Upper lobe of left lung (tissue), 6 donors: ENCODE results near the gene TMEM235. TPM values are rescaled to one million over a fixed set of nuclear protein-coding genes. Genes with fewer than 3 reads are reported as not detected.

Experiments
- ATAC-seq, 2 donors: fragments of 200-7000 bp; cut with Tn5 transposase; one replicate each; pipeline ENCODE4 v1.9.1; 2022; ENCODE audit warnings: mild to moderate bottlenecking in 2 of 2, moderate library complexity in 2 of 2; ENCODE audit not compliant: low FRiP score in 2 of 2
- DNase-seq, 2 donors: peaks; one replicate each; pipeline ENCODE4 v3.0.0-alpha.2; 2019 to 2020
- H3K27ac ChIP-seq, 4 donors: fragments of 200-600 bp; sonication (generic); one replicate each; pipeline ENCODE4 v1.5.1; 2016 to 2019
- H3K27me3 ChIP-seq, 4 donors: fragments of 200-600 bp; sonication (generic); one replicate each; pipeline ENCODE4 v1.5.1; 2017 to 2019
- H3K36me3 ChIP-seq, 4 donors: fragments of 200-600 bp; sonication (generic); one replicate each; pipeline ENCODE4 v1.5.1; 2016 to 2019
- H3K4me1 ChIP-seq, 4 donors: fragments of 200-600 bp; sonication (generic); one replicate each; pipeline ENCODE4 v1.5.1; 2018 to 2019
- H3K4me3 ChIP-seq, 4 donors: fragments of 200-600 bp; sonication (generic); one replicate each; pipeline ENCODE4 v1.5.1; 2017 to 2019; ENCODE audit warnings: mild to moderate bottlenecking in 2 of 4, moderate library complexity in 1 of 4
- H3K9me3 ChIP-seq, 4 donors: fragments of 200-600 bp; sonication (generic); one replicate each; pipeline ENCODE4 v1.5.1; 2018 to 2019
- CTCF ChIP-seq, 6 experiments: fragments of 450-650 bp in 4 of 6; fragments of 200-600 bp in 2 of 6; sonication (generic) in 2 of 6; IDR thresholded peaks; one replicate each; pipeline ENCODE4 v1.5.1; 2016 to 2019; ENCODE audit warnings: antibody characterized with exemption in 6 of 6
- EP300 ChIP-seq, 4 donors: sonication (generic); formaldehyde crosslinking; IDR thresholded peaks; one replicate each; pipeline ENCODE4 v1.5.1; 2017; ENCODE audit warnings: antibody characterized with exemption in 4 of 4, control low read depth in 2 of 4
- POLR2A ChIP-seq, 4 donors: fragments of 450-650 bp; IDR thresholded peaks; one replicate each; pipeline ENCODE4 v1.5.1; 2016 to 2017; ENCODE audit warnings: antibody characterized with exemption in 4 of 4, mild to moderate bottlenecking in 2 of 4
- POLR2AphosphoS5 ChIP-seq, 2 donors: sonication (generic); formaldehyde crosslinking; IDR thresholded peaks; one replicate each; pipeline ENCODE4 v1.5.1; 2017; ENCODE audit warnings: antibody characterized with exemption in 2 of 2
- WGBS, 2 donors: methylation state at CpG; one replicate each; pipeline ENCODE4 v1.1.5; 2017 to 2018; 5-methylcytosine and 5-hydroxymethylcytosine counted together
- total RNA-seq, 6 donors: library from RNA; depleted of rRNA in 4 of 6; stranded (reverse); fragments of >200 nt in 4 of 6; gene quantifications; one replicate each; pipeline versions ENCODE4 v1.1.0 to v1.2.1, GENCODE V29; 2016 to 2021
- donor health status: DM: no; HTN: no; CAD: no; lungs with moderate emphysema.
- donor health status: DM: no; HTN: yes; CAD: no; lungs with severe emphysema.

Gene TMEM235
- total RNA-seq = not detected

GRCh38 chr17:78230996-78231935, at the start of gene TMEM235:
Gene TMEM235 (plus strand): TSS chr17:78231631. CDS start chr17:78232024, 393 bp downstream.
- peak in 1 of 2 donors; percentile 69 for DNase-seq
- Histone ChIP-seq H3K27me3 (peaks cover 0 to 22% (median 10%) of the 10 kb centered on the region in 4 donors), H3K4me3 (no peak within 1 kb of the TSS), H3K9me3 (no peaks in the 10 kb centered on the region), H3K4me1 (peaks cover 0 to 23% (median 10%) of the 10 kb centered on the region in 4 donors), H3K36me3 (no peaks in the 10 kb centered on the region), H3K27ac (no peak within 1 kb of the TSS)
- TF ChIP-seq CTCF (IDR thresholded peaks at IDR 0.05) (no peak), POLR2AphosphoS5 (IDR thresholded peaks at IDR 0.05) (no peak), EP300 (IDR thresholded peaks at IDR 0.05) (no peak), POLR2A (IDR thresholded peaks at IDR 0.05) (no peak)
- ATAC-seq = no peak
- WGBS, 2 donors = 50% methylated on average over 28 of the region's 52 CpGs; no CpG with 5 or more reads in 1 of the 2 donors

GRCh38 chr17:78182504-78182903, 48.9 kb upstream of the TMEM235 start:
- no peaks in the 10 kb centered on the region for H3K9me3 ChIP-seq
- peaks cover 28 to 65% (median 44%) of the 10 kb centered on the region in 4 donors for H3K4me1 ChIP-seq
- H3K27me3 ChIP-seq = no peaks in the 10 kb centered on the region
- TF ChIP-seq POLR2A (IDR thresholded peaks at IDR 0.05) (no peak), EP300 (IDR thresholded peaks at IDR 0.05) (no peak), POLR2AphosphoS5 (IDR thresholded peaks at IDR 0.05) (no peak), CTCF (IDR thresholded peaks at IDR 0.05) (no peak)
- ATAC-seq = no peak
- H3K4me3 ChIP-seq = no peak overlapping the region
- no peaks in the 10 kb centered on the region for H3K36me3 ChIP-seq
- WGBS, 2 donors = 90 to 92% methylated on average over 12 to 13 of the region's 13 CpGs
- no peak for DNase-seq
- H3K27ac ChIP-seq = no peak overlapping the region

GRCh38 chr17:78183916-78184315, 47.5 kb upstream of the TMEM235 start:
- WGBS, 2 donors = 85 to 95% methylated on average over 10 to 12 of the region's 12 CpGs
- H3K9me3 ChIP-seq = no peaks in the 10 kb centered on the region
- DNase-seq = no peak
- peak overlapping the region in 3 of 4 donors; percentile 45 to 88 (median 73) for H3K27ac ChIP-seq
- H3K36me3 ChIP-seq = no peaks in the 10 kb centered on the region
- no peaks in the 10 kb centered on the region for H3K27me3 ChIP-seq
- ATAC-seq = no peak
- TF ChIP-seq EP300 (IDR thresholded peaks at IDR 0.05) = no peak
- H3K4me3 ChIP-seq = no peak overlapping the region
- peaks cover 37 to 76% (median 51%) of the 10 kb centered on the region in 4 donors for H3K4me1 ChIP-seq

GRCh38 chr17:78184351-78184750, 47.1 kb upstream of the TMEM235 start:
- TF ChIP-seq CTCF (IDR thresholded peaks at IDR 0.05) (no peak), POLR2A (IDR thresholded peaks at IDR 0.05) (no peak), EP300 (IDR thresholded peaks at IDR 0.05) (no peak), POLR2AphosphoS5 (IDR thresholded peaks at IDR 0.05) (no peak)
- H3K9me3 ChIP-seq = no peaks in the 10 kb centered on the region
- no peaks in the 10 kb centered on the region for H3K36me3 ChIP-seq
- H3K4me3 ChIP-seq = no peak overlapping the region
- WGBS, 2 donors = 61 to 64% methylated on average over 8 to 10 of the region's 10 CpGs
- no peak for DNase-seq
- no peaks in the 10 kb centered on the region for H3K27me3 ChIP-seq
- no peak for ATAC-seq
- H3K4me1 ChIP-seq = peaks cover 37 to 72% (median 47%) of the 10 kb centered on the region in 4 donors
- H3K27ac ChIP-seq = peak overlapping the region in 3 of 4 donors; percentile 45 to 88 (median 73)

- WGBS, 2 donors = 74 to 78% methylated on average over 8 to 9 of the region's 9 CpGs
- peaks cover 33 to 70% (median 42%) of the 10 kb centered on the region in 4 donors for H3K4me1 ChIP-seq
- H3K27me3 ChIP-seq = no peaks in the 10 kb centered on the region
- H3K36me3 ChIP-seq = no peaks in the 10 kb centered on the region
- no peaks in the 10 kb centered on the region for H3K9me3 ChIP-seq
- ATAC-seq = no peak
- TF ChIP-seq EP300 (IDR thresholded peaks at IDR 0.05) (peak in 1 of 4 donors; percentile 21), POLR2A (IDR thresholded peaks at IDR 0.05) (peak in 1 of 4 donors; percentile 50), CTCF (IDR thresholded peaks at IDR 0.05) (no peak), POLR2AphosphoS5 (IDR thresholded peaks at IDR 0.05) (peak in 1 of 2 donors; percentile 69)
- peak overlapping the region in 2 of 4 donors; percentile 18 to 24 for H3K4me3 ChIP-seq
- DNase-seq = peak in 1 of 2 donors; percentile 80
- peak overlapping the region in 3 of 4 donors; percentile 16 to 88 (median 73) for H3K27ac ChIP-seq
Observed at GRCh38 chr17:78184868-78185267, 46.6 kb upstream of the TMEM235 start.
